ENCODE results near the gene KIAA0586.
"Not testable (repeated sequence)": the region's sequence is repeated elsewhere in the genome, so short reads cannot be mapped to it uniquely, and the experiment has no call there.

Gene KIAA0586

DNA sequence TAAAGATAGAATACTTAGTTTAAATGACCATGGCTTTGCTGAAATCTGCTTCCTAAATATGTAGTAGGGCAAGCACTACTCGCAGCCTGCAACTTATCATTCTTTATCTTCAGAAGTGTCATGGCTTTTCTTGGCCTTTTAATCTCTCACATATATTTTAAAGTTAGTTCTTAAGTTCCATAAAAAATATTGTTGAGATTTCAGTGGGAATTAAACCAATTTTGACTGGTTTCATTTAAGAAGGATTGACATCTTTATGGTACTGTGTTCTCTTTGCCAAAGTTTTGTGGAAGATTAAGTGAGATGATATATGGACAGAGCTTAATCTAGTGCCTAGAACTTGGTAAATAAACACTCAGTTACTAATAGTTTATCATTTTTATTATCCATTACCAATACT, 56.7 kb downstream of the KIAA0586 start:
- Mint-ChIP-seq H3K27me3 (no peaks in the 10 kb centered on the region), H3K4me3 (no peak overlapping the region), H3K36me3 (ENCODE audit: low read depth) (peaks cover 20% of the 10 kb centered on the region), H3K4me1 (ENCODE audit: low read depth) (peaks cover 8% of the 10 kb centered on the region), H3K9me3 (no peaks in the 10 kb centered on the region), H3K27ac (no peak overlapping the region)

DNA sequence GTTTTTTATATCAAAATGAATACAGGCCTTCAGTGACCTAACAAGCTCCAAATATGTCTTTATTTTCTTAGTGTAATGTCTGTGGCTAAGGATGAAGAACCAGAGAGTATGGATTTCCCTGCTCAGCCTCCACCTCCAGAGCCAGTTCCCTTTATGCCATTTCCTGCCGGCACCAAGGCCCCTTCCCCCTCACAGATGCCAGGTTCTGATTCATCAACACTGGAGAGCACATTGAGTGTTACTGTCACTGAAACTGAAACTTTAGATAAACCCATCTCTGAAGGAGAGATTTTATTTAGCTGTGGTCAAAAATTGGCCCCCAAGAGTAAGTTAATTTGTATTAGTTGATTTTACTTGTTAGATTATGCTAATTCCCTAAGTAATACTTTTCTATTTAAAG, 61.0 kb downstream of the KIAA0586 start:
- H3K4me1 Mint-ChIP-seq (ENCODE audit: low read depth): peaks cover 8% of the 10 kb centered on the region
- H3K27ac Mint-ChIP-seq: no peak overlapping the region
- H3K27me3 Mint-ChIP-seq: no peaks in the 10 kb centered on the region
- no peaks in the 10 kb centered on the region for H3K9me3 Mint-ChIP-seq
- H3K4me3 Mint-ChIP-seq: no peak overlapping the region
- peaks cover 20% of the 10 kb centered on the region for H3K36me3 Mint-ChIP-seq (ENCODE audit: low read depth)

- Mint-ChIP-seq H3K36me3 (ENCODE audit: low read depth) (peaks cover 9% of the 10 kb centered on the region), H3K4me1 (ENCODE audit: low read depth) (peaks cover 8% of the 10 kb centered on the region), H3K27me3 (no peaks in the 10 kb centered on the region), H3K4me3 (no peak overlapping the region), H3K27ac (no peak overlapping the region), H3K9me3 (no peaks in the 10 kb centered on the region)
These were observed 64.1 kb downstream of the KIAA0586 start for GRCh38 chr14:58491593-58491992.

DNA sequence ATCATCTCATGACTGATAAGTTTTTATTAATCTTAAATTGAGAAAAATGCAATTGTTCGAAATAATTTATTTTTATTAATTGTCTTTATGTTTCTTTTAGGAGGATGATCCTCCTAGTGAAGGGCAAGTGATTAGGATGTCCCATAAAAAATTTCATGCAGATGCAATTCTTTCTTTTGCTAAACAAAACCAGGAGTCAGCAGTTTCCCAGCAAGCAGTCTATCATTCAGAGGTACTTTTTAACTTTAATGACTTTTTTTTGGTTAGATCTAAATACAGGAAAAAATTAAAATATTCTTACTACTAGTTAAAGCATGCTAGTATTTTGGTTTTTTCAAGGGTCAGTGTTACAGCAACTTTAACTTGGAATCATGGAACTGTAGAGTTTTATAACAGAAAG, 64.5 kb downstream of the KIAA0586 start:
- Mint-ChIP-seq H3K4me1 (ENCODE audit: low read depth) (peaks cover 8% of the 10 kb centered on the region), H3K27me3 (no peaks in the 10 kb centered on the region), H3K9me3 (no peaks in the 10 kb centered on the region), H3K27ac (no peak overlapping the region), H3K36me3 (ENCODE audit: low read depth) (peaks cover 9% of the 10 kb centered on the region), H3K4me3 (no peak overlapping the region)

GRCh38 chr14:58501214-58501816, 73.8 kb downstream of the KIAA0586 start:
- Mint-ChIP-seq H3K4me1 (ENCODE audit: low read depth) (no peaks in the 10 kb centered on the region), H3K9me3 (no peaks in the 10 kb centered on the region), H3K36me3 (ENCODE audit: low read depth) (peaks cover 19% of the 10 kb centered on the region), H3K27me3 (no peaks in the 10 kb centered on the region), H3K4me3 (no peak overlapping the region), H3K27ac (no peak overlapping the region)

DNA sequence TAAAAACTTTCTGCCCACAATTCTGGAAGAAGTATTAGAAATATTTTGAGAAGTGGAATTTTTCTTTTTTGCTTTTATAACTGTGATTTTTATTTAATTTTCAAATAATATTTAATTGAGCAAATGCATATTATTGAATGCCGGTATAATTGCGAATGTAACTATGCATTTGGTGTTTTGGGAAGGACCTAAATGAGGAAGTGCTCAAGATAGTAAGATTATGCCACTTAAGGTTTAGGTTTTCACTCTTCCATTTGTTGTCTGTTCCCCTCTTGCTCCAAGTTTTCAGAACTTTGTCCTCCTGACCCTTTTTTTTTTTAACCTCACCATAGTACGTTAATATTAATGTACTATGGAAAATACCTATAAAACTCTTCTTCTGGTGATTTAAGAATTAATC, 85.8 kb downstream of the KIAA0586 start:
- peaks cover 6% of the 10 kb centered on the region for H3K9me3 Mint-ChIP-seq
- H3K27ac Mint-ChIP-seq: no peak overlapping the region
- H3K4me3 Mint-ChIP-seq: no peak overlapping the region
- H3K27me3 Mint-ChIP-seq: no peaks in the 10 kb centered on the region
- no peaks in the 10 kb centered on the region for H3K4me1 Mint-ChIP-seq (ENCODE audit: low read depth)
- H3K36me3 Mint-ChIP-seq (ENCODE audit: low read depth): peaks cover 60% of the 10 kb centered on the region

- H3K27ac Mint-ChIP-seq: no peak overlapping the region
- peaks cover 6% of the 10 kb centered on the region for H3K9me3 Mint-ChIP-seq
- no peaks in the 10 kb centered on the region for H3K27me3 Mint-ChIP-seq
- no peak overlapping the region for H3K4me3 Mint-ChIP-seq
- H3K36me3 Mint-ChIP-seq (ENCODE audit: low read depth): peaks cover 67% of the 10 kb centered on the region
- H3K4me1 Mint-ChIP-seq (ENCODE audit: low read depth): no peaks in the 10 kb centered on the region
These were observed 90.1 kb downstream of the KIAA0586 start for GRCh38 chr14:58517592-58517991.

DNA sequence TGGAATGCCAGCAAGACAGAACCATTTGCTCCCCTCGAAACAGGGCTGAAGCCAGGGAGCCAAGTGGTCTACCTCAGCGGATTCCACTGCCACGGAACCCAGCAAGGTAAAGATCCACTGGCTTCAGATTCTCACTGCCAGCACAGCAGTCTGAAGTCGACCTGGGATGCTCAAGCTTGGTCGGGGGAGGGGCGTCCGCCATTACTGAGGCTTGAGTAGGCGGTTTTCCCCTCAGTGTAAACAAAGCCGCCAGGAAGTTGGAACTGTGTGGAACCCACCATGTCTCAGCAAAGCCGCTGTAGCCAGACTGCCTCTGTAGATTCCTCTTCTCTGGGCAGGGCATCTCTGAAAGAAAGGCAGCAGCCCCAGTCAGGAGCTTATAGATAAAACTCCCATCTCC, 98.2 kb downstream of the KIAA0586 start:
- not testable (repeated sequence) for H3K4me1 Mint-ChIP-seq (ENCODE audit: low read depth); H3K27ac Mint-ChIP-seq; H3K4me3 Mint-ChIP-seq; H3K27me3 Mint-ChIP-seq
- Mint-ChIP-seq H3K9me3 (peaks cover 27% of the 10 kb centered on the region), H3K36me3 (ENCODE audit: low read depth) (peaks cover 28% of the 10 kb centered on the region)

GRCh38 chr14:58533446-58533845, 105.9 kb downstream of the KIAA0586 start:
- H3K27ac Mint-ChIP-seq: no peak overlapping the region
- no peaks in the 10 kb centered on the region for H3K4me1 Mint-ChIP-seq (ENCODE audit: low read depth)
- peaks cover 10% of the 10 kb centered on the region for H3K36me3 Mint-ChIP-seq (ENCODE audit: low read depth)

GRCh38 chr14:58535044-58535443, 107.5 kb downstream of the KIAA0586 start:
- no peaks in the 10 kb centered on the region for H3K9me3 Mint-ChIP-seq
- H3K27ac Mint-ChIP-seq: no peak overlapping the region
- peaks cover 10% of the 10 kb centered on the region for H3K36me3 Mint-ChIP-seq (ENCODE audit: low read depth)
- no peak overlapping the region for H3K4me3 Mint-ChIP-seq
- no peaks in the 10 kb centered on the region for H3K4me1 Mint-ChIP-seq (ENCODE audit: low read depth)
- H3K27me3 Mint-ChIP-seq: no peaks in the 10 kb centered on the region

More at GRCh38 chr14:58533446-58533845, 105.9 kb downstream of the KIAA0586 start:
- Mint-ChIP-seq H3K4me3 (no peak overlapping the region), H3K27me3 (no peaks in the 10 kb centered on the region), H3K9me3 (peaks cover 11% of the 10 kb centered on the region)

GRCh38 chr14:58537004-58537403, 109.5 kb downstream of the KIAA0586 start:
- Mint-ChIP-seq H3K27ac (no peak overlapping the region), H3K4me3 (no peak overlapping the region), H3K9me3 (no peaks in the 10 kb centered on the region)

DNA sequence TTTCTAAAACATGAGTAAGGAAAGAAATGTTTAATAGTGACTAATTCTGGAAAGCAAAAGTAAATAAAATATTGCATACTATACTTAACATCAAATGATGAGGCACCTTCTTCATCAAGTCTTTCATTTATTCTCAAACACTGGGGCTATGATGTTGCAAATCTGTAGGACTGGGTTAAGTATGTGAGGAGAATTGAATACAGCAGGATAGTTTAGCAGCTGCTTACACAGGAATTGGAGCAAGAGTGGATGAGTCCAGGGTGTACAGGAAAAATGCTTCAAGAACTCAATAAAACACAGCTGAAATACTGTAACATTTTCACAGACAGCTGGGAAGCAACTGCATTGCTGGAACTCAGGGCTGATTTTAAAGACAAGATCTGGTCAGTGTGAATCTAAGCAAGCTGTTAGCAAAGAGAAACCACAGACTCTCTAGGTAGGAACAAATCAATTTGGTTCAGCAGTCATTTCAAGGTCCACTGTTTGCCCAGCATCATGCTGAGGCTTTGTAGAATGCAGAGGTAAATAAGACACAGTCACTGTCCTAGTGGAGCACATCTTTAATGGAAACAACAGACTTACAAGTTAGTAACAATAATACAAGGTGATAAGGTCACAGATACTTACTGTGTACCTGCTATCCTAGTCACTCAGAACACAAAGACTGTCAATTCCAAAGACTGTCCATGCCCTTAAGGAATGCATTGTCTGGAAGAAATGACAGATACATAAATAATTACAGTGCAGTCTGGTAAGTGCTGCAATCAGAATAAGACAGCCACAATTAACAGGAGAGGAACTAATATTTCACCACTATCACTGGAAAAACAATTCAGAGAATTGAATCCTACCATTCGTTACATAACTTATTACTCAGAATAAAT, 113.5 kb downstream of the KIAA0586 start:
- H3K36me3 Mint-ChIP-seq (ENCODE audit: low read depth): peaks cover 37% of the 10 kb centered on the region
- H3K4me3 Mint-ChIP-seq: no peak overlapping the region
- no peaks in the 10 kb centered on the region for H3K4me1 Mint-ChIP-seq (ENCODE audit: low read depth)
- peaks cover 9% of the 10 kb centered on the region for H3K9me3 Mint-ChIP-seq
- no peak overlapping the region for H3K27ac Mint-ChIP-seq
- H3K27me3 Mint-ChIP-seq: no peaks in the 10 kb centered on the region

More at GRCh38 chr14:58537004-58537403, 109.5 kb downstream of the KIAA0586 start:
- no peaks in the 10 kb centered on the region for H3K27me3 Mint-ChIP-seq
- peaks cover 17% of the 10 kb centered on the region for H3K36me3 Mint-ChIP-seq (ENCODE audit: low read depth)
- H3K4me1 Mint-ChIP-seq (ENCODE audit: low read depth): no peaks in the 10 kb centered on the region

GRCh38 chr14:58541633-58542022, 114.1 kb downstream of the KIAA0586 start:
- Mint-ChIP-seq H3K9me3 (peaks cover 9% of the 10 kb centered on the region), H3K4me3 (no peak overlapping the region), H3K27ac (no peak overlapping the region), H3K36me3 (ENCODE audit: low read depth) (peaks cover 33% of the 10 kb centered on the region), H3K4me1 (ENCODE audit: low read depth) (no peaks in the 10 kb centered on the region), H3K27me3 (no peaks in the 10 kb centered on the region)

GRCh38 chr14:58543253-58543652, 115.7 kb downstream of the KIAA0586 start:
- no peak overlapping the region for H3K27ac Mint-ChIP-seq
- peaks cover 9% of the 10 kb centered on the region for H3K9me3 Mint-ChIP-seq
- no peaks in the 10 kb centered on the region for H3K4me1 Mint-ChIP-seq (ENCODE audit: low read depth)
- H3K27me3 Mint-ChIP-seq: no peaks in the 10 kb centered on the region
- no peak overlapping the region for H3K4me3 Mint-ChIP-seq
- H3K36me3 Mint-ChIP-seq (ENCODE audit: low read depth): peaks cover 27% of the 10 kb centered on the region

- no peaks in the 10 kb centered on the region for H3K27me3 Mint-ChIP-seq
- no peak overlapping the region for H3K27ac Mint-ChIP-seq
- H3K4me3 Mint-ChIP-seq: no peak overlapping the region
- H3K9me3 Mint-ChIP-seq: peaks cover 9% of the 10 kb centered on the region
- H3K4me1 Mint-ChIP-seq (ENCODE audit: low read depth): no peaks in the 10 kb centered on the region
- H3K36me3 Mint-ChIP-seq (ENCODE audit: low read depth): peaks cover 20% of the 10 kb centered on the region
These were observed 120.1 kb downstream of the KIAA0586 start for GRCh38 chr14:58547649-58548048.
